Uterus (tissue), 4 donors: ENCODE measurements around the gene CPM. TPM values are rescaled to one million over a fixed set of nuclear protein-coding genes. Genes with fewer than 3 reads are reported as not detected.

Experiments used
- DNase-seq, 2 donors: peaks; one replicate each; pipeline ENCODE4 v3.0.0-alpha.2; 2019 to 2020
- H3K27ac ChIP-seq, 2 donors: fragments of 200-600 bp; sonication (generic); 1 replicate in 1 of 2; 2 replicates in 1 of 2; pipeline ENCODE4 v1.5.1; 2016 to 2018
- H3K27me3 ChIP-seq, 2 donors: fragments of 200-600 bp; sonication (generic); one replicate each; pipeline ENCODE4 v1.5.1; 2018 to 2019; ENCODE audit warnings: control low read depth in 1 of 2
- H3K36me3 ChIP-seq, 2 donors: fragments of 200-600 bp; sonication (generic); one replicate each; pipeline ENCODE4 v1.5.1; 2019; ENCODE audit warnings: control low read depth in 1 of 2
- H3K4me1 ChIP-seq, 2 donors: fragments of 200-600 bp; sonication (generic); one replicate each; pipeline ENCODE4 v1.5.1; 2018 to 2019; ENCODE audit warnings: control low read depth in 1 of 2
- H3K4me3 ChIP-seq, 2 donors: fragments of 200-600 bp; sonication (generic); 1 replicate in 1 of 2; 2 replicates in 1 of 2; pipeline ENCODE4 v1.5.1; 2018 to 2019; ENCODE audit warnings: mild to moderate bottlenecking in 1 of 2
- H3K9me3 ChIP-seq, 2 donors: fragments of 200-600 bp; sonication (generic); one replicate each; pipeline ENCODE4 v1.5.1; 2019; ENCODE audit warnings: control low read depth in 1 of 2
- POLR2A ChIP-seq, 2 donors: fragments of 450-650 bp; IDR thresholded peaks; one replicate each; pipeline ENCODE4 v1.6.1; 2016; ENCODE audit warnings: antibody characterized with exemption in 2 of 2, mild to moderate bottlenecking in 1 of 2, moderate library complexity in 1 of 2
- intact Hi-C: fragments of 100-400 bp; cut with DNase I; formaldehyde crosslinking; loops from one replicate; pipeline ENCODE4 v1.15.1; 2023; ENCODE audit warnings: low total_unique reads
- total RNA-seq, 4 donors: library from RNA; depleted of rRNA in 3 of 4; stranded (reverse); fragments of >200 nt in 3 of 4; gene quantifications; one replicate each; pipeline versions ENCODE4 v1.1.0 to v1.2.4, GENCODE V29; 2014 to 2023
- TF ChIP-seq, protein P1 (sequence below), 4 experiments: fragments of 200-600 bp in 2 of 4; fragments of 450-650 bp in 2 of 4; sonication (generic) in 2 of 4; IDR thresholded peaks; one replicate each; pipeline ENCODE4 v1.5.1; 2016 to 2019; ENCODE audit warnings: antibody characterized with exemption in 4 of 4, mild to moderate bottlenecking in 2 of 4, moderate library complexity in 1 of 4
- donor health status: DM: yes; HTN: yes; CAD: no.

The CPM gene
- total RNA-seq, 4 donors from 2014 or later, result 4.4 to 20.0 (median 10.7) TPM

DNA sequence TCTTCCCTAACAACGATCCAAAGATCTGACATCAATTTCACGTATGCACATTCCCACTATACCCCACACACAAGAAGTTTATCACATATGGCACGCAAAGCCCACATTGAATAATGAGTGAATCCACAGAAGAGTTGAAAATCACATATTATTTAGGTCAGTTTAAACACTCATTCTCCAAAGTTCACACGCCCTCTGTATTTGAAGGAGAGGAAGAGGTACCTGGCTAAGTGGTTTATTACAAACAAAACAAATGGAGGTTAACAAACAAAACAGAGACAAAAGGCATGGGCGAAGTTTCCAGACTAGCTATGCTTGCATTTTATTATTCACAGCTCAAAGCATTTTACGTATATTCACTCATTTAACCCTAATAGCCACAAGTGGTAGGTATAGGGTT, 41.8 kb downstream of the CPM start:
- H3K9me3 ChIP-seq, result no peaks in the 10 kb centered on the region
- no peak overlapping the region for H3K4me3 ChIP-seq
- intact Hi-C loops, result no loop called here
- no peak overlapping the region for H3K27ac ChIP-seq
- DNase-seq, result no peak
- no peaks in the 10 kb centered on the region for H3K36me3 ChIP-seq
- no peaks in the 10 kb centered on the region for H3K4me1 ChIP-seq
- TF ChIP-seq POLR2A (IDR thresholded peaks at IDR 0.05), result no peak
- TF ChIP-seq, protein P1, sequence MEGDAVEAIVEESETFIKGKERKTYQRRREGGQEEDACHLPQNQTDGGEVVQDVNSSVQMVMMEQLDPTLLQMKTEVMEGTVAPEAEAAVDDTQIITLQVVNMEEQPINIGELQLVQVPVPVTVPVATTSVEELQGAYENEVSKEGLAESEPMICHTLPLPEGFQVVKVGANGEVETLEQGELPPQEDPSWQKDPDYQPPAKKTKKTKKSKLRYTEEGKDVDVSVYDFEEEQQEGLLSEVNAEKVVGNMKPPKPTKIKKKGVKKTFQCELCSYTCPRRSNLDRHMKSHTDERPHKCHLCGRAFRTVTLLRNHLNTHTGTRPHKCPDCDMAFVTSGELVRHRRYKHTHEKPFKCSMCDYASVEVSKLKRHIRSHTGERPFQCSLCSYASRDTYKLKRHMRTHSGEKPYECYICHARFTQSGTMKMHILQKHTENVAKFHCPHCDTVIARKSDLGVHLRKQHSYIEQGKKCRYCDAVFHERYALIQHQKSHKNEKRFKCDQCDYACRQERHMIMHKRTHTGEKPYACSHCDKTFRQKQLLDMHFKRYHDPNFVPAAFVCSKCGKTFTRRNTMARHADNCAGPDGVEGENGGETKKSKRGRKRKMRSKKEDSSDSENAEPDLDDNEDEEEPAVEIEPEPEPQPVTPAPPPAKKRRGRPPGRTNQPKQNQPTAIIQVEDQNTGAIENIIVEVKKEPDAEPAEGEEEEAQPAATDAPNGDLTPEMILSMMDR (IDR thresholded peaks at IDR 0.05), result no peak
- H3K27me3 ChIP-seq, result no peaks in the 10 kb centered on the region

DNA sequence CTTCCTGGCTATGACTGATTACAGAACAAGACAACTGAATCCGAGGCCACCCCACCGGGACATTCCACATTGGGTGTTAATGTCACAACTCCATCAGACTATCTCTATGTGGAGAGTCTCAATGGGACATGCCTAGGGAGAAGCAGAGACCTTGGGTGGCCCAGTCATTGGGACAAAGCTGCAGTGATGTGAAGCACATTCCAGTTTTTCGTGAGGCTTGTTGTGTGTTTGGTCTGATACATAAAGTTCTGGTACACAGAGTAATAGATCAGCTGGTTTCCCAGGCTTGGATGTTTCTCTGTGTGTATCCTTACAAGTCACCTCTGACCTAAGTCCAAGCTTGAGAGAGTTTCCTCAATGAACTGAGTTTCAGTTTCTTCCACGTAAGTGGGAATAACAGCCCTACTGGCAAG, 42.3 kb downstream of the CPM start:
- intact Hi-C loops, result no loop called here

DNA sequence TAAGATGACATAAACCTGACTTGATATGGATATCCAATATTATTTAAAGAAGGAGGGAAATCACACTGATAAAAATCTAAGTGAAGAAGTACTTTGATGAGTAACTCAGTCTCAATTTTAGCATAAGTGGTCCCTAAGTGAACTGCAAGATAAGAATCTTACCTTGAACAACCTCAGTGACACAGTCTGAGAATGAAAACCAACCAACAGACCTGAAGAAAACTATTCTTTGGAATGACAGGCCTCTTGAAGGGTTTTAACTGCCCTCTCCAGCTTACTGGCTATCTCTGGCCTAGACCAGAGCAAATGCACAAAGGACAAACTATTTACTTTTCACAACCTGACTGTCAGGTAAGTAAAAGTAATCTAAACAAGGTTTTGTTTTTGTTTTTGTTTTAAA, 44.7 kb downstream of the CPM start:
- DNase-seq, result no peak
- intact Hi-C loops, result no loop called here
- H3K9me3 ChIP-seq, result no peaks in the 10 kb centered on the region
- H3K27ac ChIP-seq, result no peak overlapping the region
- H3K4me3 ChIP-seq, result no peak overlapping the region
- no peaks in the 10 kb centered on the region for H3K36me3 ChIP-seq
- no peaks in the 10 kb centered on the region for H3K27me3 ChIP-seq
- TF ChIP-seq, protein P1 (IDR thresholded peaks at IDR 0.05), result no peak
- TF ChIP-seq POLR2A (IDR thresholded peaks at IDR 0.05), result no peak
- no peaks in the 10 kb centered on the region for H3K4me1 ChIP-seq

More for the DNA sequence above, 42.3 kb downstream of the CPM start:
- no peaks in the 10 kb centered on the region for H3K9me3 ChIP-seq
- TF ChIP-seq, protein P1 (IDR thresholded peaks at IDR 0.05), result no peak
- no peak for TF ChIP-seq POLR2A (IDR thresholded peaks at IDR 0.05)
- H3K4me1 ChIP-seq, result no peaks in the 10 kb centered on the region
- no peaks in the 10 kb centered on the region for H3K27me3 ChIP-seq
- no peak overlapping the region for H3K27ac ChIP-seq
- no peak for DNase-seq
- no peaks in the 10 kb centered on the region for H3K36me3 ChIP-seq
- H3K4me3 ChIP-seq, result no peak overlapping the region

DNA sequence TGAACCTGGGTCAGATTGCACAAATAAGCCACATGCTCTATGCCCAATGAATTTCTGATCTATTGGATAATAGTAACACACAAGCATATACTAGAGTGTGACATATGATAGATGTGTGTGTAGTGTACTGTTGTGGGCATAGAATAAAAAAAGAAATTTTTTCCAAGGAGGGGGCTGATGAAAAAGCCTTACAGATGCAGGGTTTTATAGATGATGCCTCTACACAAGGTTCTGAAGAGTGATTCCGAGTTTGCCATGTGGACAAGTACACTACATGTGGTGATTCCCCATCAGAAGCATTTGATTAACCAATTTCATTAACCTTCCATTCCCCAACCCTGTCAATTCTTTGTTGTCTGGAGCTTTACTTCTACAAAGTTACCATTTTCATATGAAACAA, 45.3 kb downstream of the CPM start:
- intact Hi-C loops, result no loop called here
- Histone ChIP-seq H3K4me1 (no peaks in the 10 kb centered on the region), H3K9me3 (no peaks in the 10 kb centered on the region), H3K27me3 (no peaks in the 10 kb centered on the region), H3K27ac (no peak overlapping the region), H3K4me3 (no peak overlapping the region), H3K36me3 (no peaks in the 10 kb centered on the region)
- no peak for TF ChIP-seq POLR2A (IDR thresholded peaks at IDR 0.05)
- TF ChIP-seq, protein P1 (IDR thresholded peaks at IDR 0.05), result no peak
- no peak for DNase-seq

DNA sequence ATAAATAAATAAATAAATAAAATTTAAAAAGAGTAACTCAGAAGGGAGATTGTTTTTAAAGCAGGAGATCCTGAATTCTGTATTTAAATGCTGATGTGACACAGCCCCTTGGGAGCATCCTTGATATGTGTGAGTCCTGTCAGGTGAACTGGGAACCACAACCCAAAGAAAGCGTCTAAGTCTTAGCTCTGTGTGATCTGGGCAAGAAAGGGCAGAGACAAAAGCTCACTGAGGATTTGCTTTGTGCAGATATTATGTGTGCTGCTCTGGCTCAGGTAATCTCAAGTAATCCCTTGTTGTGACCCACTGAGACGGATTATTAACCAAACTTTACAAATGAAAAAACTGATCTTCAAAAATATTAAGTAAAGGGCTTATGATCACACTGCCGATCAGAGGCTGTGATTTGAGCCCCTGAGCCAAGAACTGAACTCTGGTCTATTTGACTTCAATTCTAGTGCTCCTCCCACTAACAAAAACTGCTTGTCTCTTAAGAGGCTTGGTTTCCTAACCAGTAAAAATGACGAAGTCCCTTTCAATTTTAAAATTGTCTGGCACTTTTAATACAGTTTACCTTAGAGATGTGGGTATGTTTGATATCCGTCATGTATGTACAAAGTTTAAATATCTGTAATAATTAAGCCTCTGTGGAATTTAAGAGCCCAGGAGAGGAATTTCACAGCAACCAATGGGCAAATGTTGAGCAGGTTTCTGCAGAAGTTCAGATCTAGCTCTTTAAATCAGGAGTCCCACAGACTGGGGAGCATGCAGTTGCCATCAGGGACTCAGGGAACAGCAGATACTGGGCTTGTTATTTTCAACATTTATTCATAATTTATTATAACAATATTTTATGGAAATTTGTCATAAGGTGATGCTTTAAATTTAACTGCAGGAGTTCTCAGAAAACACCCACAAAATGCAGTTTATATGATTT, 46.1 kb downstream of the CPM start:
- Histone ChIP-seq H3K27me3 (no peaks in the 10 kb centered on the region), H3K4me3 (no peak overlapping the region), H3K27ac (no peak overlapping the region), H3K9me3 (no peaks in the 10 kb centered on the region), H3K36me3 (no peaks in the 10 kb centered on the region), H3K4me1 (no peaks in the 10 kb centered on the region)
- TF ChIP-seq, protein P1 (IDR thresholded peaks at IDR 0.05), result no peak
- TF ChIP-seq POLR2A (IDR thresholded peaks at IDR 0.05), result no peak
- intact Hi-C loops, result no loop called here
- DNase-seq, result no peak
